HepG2 (cell line): ENCODE measurements around the gene ARHGAP15. TPM values are rescaled to one million over a fixed set of nuclear protein-coding genes. Genes with fewer than 3 reads are reported as not detected.

ENCODE experiments used
- ATAC-seq: fragments of 200-7000 bp; cut with Tn5 transposase; 3 replicates; pipeline ENCODE4 v1.9.1; 2020; ENCODE audit warnings: mild to moderate bottlenecking, moderate library complexity
- BruUV-seq: library from RNA; stranded (reverse); fragments of 400-500 nt; replicated peaks from 2 replicates; lab custom pipeline; 2021; lab: Mats Ljungman, UMichigan
- CTCF ChIA-PET: fragments of 300-600 bp; formaldehyde crosslinking; extraction: SDS; loops from one replicate; lab custom pipeline; 2021; ENCODE audit warnings: low total read pairs, inconsistent platforms, low intra/inter-chr PET ratio; lab: Yijun Ruan, JAX
- POLR2A ChIA-PET: fragments of 350-600 bp; sonication (Branson Sonifier 250); formaldehyde crosslinking; loops from one replicate; lab custom pipeline; 2020; ENCODE audit warnings: antibody characterized with exemption, inconsistent platforms; lab: Yijun Ruan, JAX
- DNase-seq: peaks from one replicate; pipeline ENCODE4 v3.0.0-alpha.2; 2015; ENCODE audit warnings: low spot score
- FAIRE-seq: peaks from 3 replicates; lab custom pipeline; 2011; peaks lifted over from hg19 to GRCh38; lab: Jason Lieb, UNC
- H2AFZ ChIP-seq: one replicate; pipeline ENCODE4 v1.6.1; 2011; ENCODE audit warnings: low read length, inconsistent platforms
- H3K27ac ChIP-seq: fragments of 300-600 bp; 3 replicates; pipeline ENCODE4 v1.8.0; 2011; ENCODE audit warnings: mixed run types, mild to moderate bottlenecking, mixed read lengths, low read length, inconsistent platforms; ENCODE audit not compliant: insufficient read depth; ENCODE audit errors: extremely low read length
- H3K27me3 ChIP-seq, 2 experiments: fragments of 200-600 bp in 1 of 2; 2 replicates in 1 of 2; 3 replicates in 1 of 2; pipeline versions ENCODE4 v1.6.0 to v1.8.0; 2011; ENCODE audit warnings: low read length in 2 of 2, mild to moderate bottlenecking in 2 of 2, moderate library complexity in 2 of 2, inconsistent platforms in 1 of 2; ENCODE audit not compliant: insufficient read depth in 2 of 2, control insufficient read depth in 1 of 2
- H3K36me3 ChIP-seq, 2 experiments: fragments of 200-600 bp in 1 of 2; replicated peaks in 1 of 2; 2 replicates in 1 of 2; 3 replicates in 1 of 2; pipeline versions ENCODE4 v1.5.1 to v1.8.0; 2011; ENCODE audit warnings: low read length in 2 of 2, inconsistent platforms in 1 of 2; ENCODE audit not compliant: insufficient read depth in 2 of 2, control insufficient read depth in 1 of 2
- H3K4me1 ChIP-seq: 2 replicates; pipeline ENCODE4 v1.5.1; 2012; ENCODE audit warnings: low read length, inconsistent platforms; ENCODE audit not compliant: insufficient read depth
- H3K4me2 ChIP-seq: 2 replicates; pipeline ENCODE4 v1.6.0; 2011; ENCODE audit warnings: low read depth, low read length, inconsistent platforms
- H3K4me3 ChIP-seq, 3 experiments: fragments of 200-600 bp in 1 of 3; sonication (generic), shearing (Covaris generic) in 1 of 3; replicated peaks in 1 of 3; 2 replicates each; pipeline ENCODE4 v1.5.1; 2011 to 2016; ENCODE audit warnings: low read length in 3 of 3, inconsistent platforms in 2 of 3, low read depth in 2 of 3, mild to moderate bottlenecking in 2 of 3, control low read depth in 1 of 3, mixed read lengths in 1 of 3; ENCODE audit not compliant: insufficient read depth in 1 of 3
- H3K79me2 ChIP-seq: one replicate; pipeline ENCODE4 v1.6.1; 2011; ENCODE audit warnings: low read length, inconsistent platforms; ENCODE audit not compliant: insufficient read depth
- H3K9ac ChIP-seq: 2 replicates; pipeline ENCODE4 v1.6.0; 2011; ENCODE audit warnings: mild to moderate bottlenecking, low read depth, low read length, inconsistent platforms; ENCODE audit not compliant: insufficient read depth
- H3K9me3 ChIP-seq: 2 replicates; pipeline ENCODE4 v1.5.1; 2012; ENCODE audit warnings: mild to moderate bottlenecking, low read length
- H4K20me1 ChIP-seq: 2 replicates; pipeline ENCODE4 v1.6.0; 2011; ENCODE audit warnings: inconsistent platforms, mild to moderate bottlenecking, low read length, moderate library complexity; ENCODE audit not compliant: insufficient read depth
- HMG20A ChIP-seq: IDR thresholded peaks from 2 replicates; pipeline ENCODE4 v1.6.1; 2016; ENCODE audit warnings: borderline replicate concordance
- SPEN ChIP-seq: sonication (generic); formaldehyde crosslinking; IDR thresholded peaks from 2 replicates; pipeline ENCODE4 v1.5.1; 2020; ENCODE audit warnings: low read depth, mild to moderate bottlenecking, missing genetic modification reagents
- ZNF569 ChIP-seq: sonication (generic); formaldehyde crosslinking; IDR thresholded peaks from 2 replicates; pipeline ENCODE4 v1.5.0; 2020; ENCODE audit warnings: mild to moderate bottlenecking, missing genetic modification reagents, moderate library complexity, borderline replicate concordance
- WGBS: methylation state at CpG from one replicate; pipeline ENCODE4 v1.1.6; 2017; ENCODE audit warnings: low lambda C conversion rate; 5-methylcytosine and 5-hydroxymethylcytosine counted together
- in situ Hi-C: cut with HindIII; loops from 2 replicates; pipeline ENCODE4 v1.10.0; 2017; ENCODE audit warnings: low pct_unique_long_range_greater_than_20kb; ENCODE audit not compliant: extremely low pct_ligation_motif_present
- intact Hi-C: fragments of 100-400 bp; cut with micrococcal nuclease; formaldehyde crosslinking; loops from one replicate; pipeline ENCODE4 v1.10.0; 2022; ENCODE audit not compliant: unreplicated experiment
- polyA plus RNA-seq, 8 experiments: library from polyadenylated mRNA; depleted of rRNA in 3 of 8; stranded (reverse) in 7 of 8; unstranded in 1 of 8; fragments of >200 nt; fragmentation: Illumina TruSeq in 4 of 8; extraction: Trizol in 4 of 8; gene quantifications; 2 replicates each; pipeline versions ENCODE4 v1.2.1 to v1.2.3, GENCODE V29; 2011 to 2016; ENCODE audit warnings: low read depth in 4 of 8, missing spikeins in 1 of 8, mixed read lengths in 1 of 8; ENCODE audit not compliant: insufficient read depth in 1 of 8
- total RNA-seq, 5 experiments: library from RNA; depleted of rRNA; stranded (reverse); fragments of >200 nt; fragmentation: Illumina TruSeq; extraction: Trizol; gene quantifications; 2 replicates each; pipeline ENCODE4 v1.2.3, GENCODE V29; 2016; ENCODE audit warnings: low read depth in 1 of 5
- TF ChIP-seq, protein P1 (sequence below), 2 experiments: fragments of 450-650 bp in 1 of 2; sonication (generic) in 1 of 2; formaldehyde crosslinking in 1 of 2; IDR thresholded peaks; 2 replicates each; pipeline versions ENCODE4 v1.6.1 to v1.8.0; 2016 to 2022; ENCODE audit warnings: antibody characterized with exemption in 1 of 2, mild to moderate bottlenecking in 1 of 2, missing genetic modification reagents in 1 of 2

The ARHGAP15 gene
- total and polyA plus RNA-seq, 2 of the 13 experiments (the other 11 are each of a cell fraction or from before 2014, with no cell fraction given) = 0.04 TPM; not detected in 1

GRCh38 chr2:143710879-143711278 is 581.7 kb downstream of the ARHGAP15 start:
- no peaks in the 10 kb centered on the region for H3K36me3 ChIP-seq
- H3K4me1 ChIP-seq = no peaks in the 10 kb centered on the region
- 1% methylated on average over 2 of the region's 2 CpGs for WGBS
- H3K27me3 ChIP-seq = no peaks in the 10 kb centered on the region
- no peak overlapping the region for H3K4me3 ChIP-seq
- no peak overlapping the region for H2AFZ ChIP-seq
- ChIA-PET CTCF (no interaction called here), POLR2A (no interaction called here)
- no peak overlapping the region for H3K4me2 ChIP-seq
- H4K20me1 ChIP-seq = no peaks in the 10 kb centered on the region
- ATAC-seq (no peak), FAIRE-seq (no peak), DNase-seq (no peak)
- BruUV-seq = no TSS peak
- H3K27ac ChIP-seq = no peak overlapping the region
- TF ChIP-seq SPEN (no peak), ZNF569 (CRISPR knock-in tag) (no peak), HMG20A (no peak)
- TF ChIP-seq, protein P1, sequence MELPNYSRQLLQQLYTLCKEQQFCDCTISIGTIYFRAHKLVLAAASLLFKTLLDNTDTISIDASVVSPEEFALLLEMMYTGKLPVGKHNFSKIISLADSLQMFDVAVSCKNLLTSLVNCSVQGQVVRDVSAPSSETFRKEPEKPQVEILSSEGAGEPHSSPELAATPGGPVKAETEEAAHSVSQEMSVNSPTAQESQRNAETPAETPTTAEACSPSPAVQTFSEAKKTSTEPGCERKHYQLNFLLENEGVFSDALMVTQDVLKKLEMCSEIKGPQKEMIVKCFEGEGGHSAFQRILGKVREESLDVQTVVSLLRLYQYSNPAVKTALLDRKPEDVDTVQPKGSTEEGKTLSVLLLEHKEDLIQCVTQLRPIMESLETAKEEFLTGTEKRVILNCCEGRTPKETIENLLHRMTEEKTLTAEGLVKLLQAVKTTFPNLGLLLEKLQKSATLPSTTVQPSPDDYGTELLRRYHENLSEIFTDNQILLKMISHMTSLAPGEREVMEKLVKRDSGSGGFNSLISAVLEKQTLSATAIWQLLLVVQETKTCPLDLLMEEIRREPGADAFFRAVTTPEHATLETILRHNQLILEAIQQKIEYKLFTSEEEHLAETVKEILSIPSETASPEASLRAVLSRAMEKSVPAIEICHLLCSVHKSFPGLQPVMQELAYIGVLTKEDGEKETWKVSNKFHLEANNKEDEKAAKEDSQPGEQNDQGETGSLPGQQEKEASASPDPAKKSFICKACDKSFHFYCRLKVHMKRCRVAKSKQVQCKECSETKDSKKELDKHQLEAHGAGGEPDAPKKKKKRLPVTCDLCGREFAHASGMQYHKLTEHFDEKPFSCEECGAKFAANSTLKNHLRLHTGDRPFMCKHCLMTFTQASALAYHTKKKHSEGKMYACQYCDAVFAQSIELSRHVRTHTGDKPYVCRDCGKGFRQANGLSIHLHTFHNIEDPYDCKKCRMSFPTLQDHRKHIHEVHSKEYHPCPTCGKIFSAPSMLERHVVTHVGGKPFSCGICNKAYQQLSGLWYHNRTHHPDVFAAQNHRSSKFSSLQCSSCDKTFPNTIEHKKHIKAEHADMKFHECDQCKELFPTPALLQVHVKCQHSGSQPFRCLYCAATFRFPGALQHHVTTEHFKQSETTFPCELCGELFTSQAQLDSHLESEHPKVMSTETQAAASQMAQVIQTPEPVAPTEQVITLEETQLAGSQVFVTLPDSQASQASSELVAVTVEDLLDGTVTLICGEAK (IDR thresholded peaks at IDR 0.05) = peak; percentile 34; the same call in 1 of the 2 replicates
- TF ChIP-seq, protein P1 (CRISPR knock-in tag; IDR thresholded peaks at IDR 0.05) = no peak
- no peak overlapping the region for H3K9ac ChIP-seq
- intact Hi-C loops (no loop called here), in situ Hi-C loops (no loop called here)
- H3K79me2 ChIP-seq = no peaks in the 10 kb centered on the region
- peaks cover 17% of the 10 kb centered on the region for H3K9me3 ChIP-seq
